Activated effector memory CD4-positive, alpha-beta T cell treated with Interleukin-2 at 50 U/mL for 16 hours (primary cell): Measurements from ENCODE around the gene RASSF7.
A peak's percentile ranks its signal among the peaks of the same experiment; 100 is the strongest.

Source experiments
- DNase-seq: peaks from one replicate; pipeline ENCODE4 v3.0.0-alpha.2; 2020

Gene RASSF7

DNA sequence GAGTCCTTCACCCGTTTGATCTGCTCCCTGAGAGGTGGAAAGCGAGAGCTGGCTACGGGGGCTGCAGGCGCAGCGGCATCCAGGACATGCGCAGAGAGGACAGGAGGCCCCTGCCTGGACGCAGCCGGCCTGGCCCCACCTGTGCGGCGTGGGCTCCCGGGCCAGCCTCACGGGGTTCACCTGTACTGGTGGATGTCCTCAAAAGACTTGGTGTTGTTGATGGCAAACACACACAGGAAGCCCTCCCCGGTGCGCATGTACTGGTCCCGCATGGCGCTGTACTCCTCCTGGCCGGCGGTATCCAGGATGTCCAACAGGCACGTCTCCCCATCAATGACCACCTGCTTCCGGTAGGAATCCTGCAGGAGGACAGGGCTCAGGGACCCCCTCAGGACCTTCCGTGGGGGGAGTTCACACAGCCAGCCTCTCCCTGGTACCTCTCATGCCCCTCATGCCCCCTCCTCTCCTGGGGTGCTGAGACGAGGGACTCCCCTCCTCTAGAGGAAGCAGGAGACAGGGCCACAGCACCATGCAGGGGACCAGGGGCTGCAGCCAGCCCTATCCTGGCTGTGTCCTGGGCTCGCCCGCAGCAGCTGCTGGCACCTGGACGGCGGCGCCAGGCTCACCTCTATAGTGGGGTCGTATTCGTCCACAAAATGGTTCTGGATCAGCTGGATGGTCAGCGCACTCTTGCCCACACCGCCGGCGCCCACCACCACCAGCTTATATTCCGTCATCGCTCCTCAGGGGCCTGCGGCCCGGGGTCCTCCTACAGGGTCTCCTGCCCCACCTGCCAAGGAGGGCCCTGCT, 27.0 kb upstream of the RASSF7 start:
- DNase-seq: no peak

DNA sequence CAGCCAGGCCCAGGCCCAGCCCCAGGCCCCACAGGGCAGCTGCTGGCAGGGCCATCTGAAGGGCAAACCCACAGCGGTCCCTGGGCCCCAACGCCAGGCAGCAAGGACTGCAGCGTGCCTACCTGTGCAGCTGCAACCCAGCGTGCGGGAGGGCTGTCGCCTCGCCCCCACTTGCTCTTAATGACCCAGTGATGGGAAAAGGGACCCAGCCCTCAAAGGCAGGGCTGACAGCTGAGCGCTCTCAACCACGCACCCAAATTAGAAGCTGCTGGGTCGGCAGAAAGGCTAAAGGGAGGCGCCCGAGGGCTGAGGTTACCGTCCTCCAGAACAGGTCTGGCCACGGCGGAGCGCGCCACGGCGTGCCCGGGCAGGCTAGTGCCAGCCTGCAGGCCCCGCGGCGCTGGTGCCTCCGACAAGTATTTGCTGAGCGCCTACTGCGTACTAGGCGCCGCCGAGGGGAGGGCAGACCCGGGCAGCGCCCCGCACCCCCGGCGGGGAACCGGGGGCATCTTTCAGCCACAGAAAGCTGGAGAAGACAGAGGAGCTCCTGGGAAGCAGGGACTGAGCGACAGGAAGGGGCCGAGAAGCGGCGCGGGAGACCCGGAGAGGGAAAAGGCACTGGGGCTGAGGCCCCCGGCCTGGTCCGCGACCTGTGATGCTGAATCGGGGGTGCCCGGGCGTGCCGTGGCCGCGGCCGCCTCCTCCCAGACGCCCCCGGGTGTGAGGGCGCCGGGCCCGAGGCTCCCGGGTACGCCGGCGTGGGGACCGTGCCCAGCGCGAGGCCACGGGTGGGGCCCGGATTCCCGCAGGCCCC, 26.2 kb upstream of the RASSF7 start:
- DNase-seq: peak; percentile 8

DNA sequence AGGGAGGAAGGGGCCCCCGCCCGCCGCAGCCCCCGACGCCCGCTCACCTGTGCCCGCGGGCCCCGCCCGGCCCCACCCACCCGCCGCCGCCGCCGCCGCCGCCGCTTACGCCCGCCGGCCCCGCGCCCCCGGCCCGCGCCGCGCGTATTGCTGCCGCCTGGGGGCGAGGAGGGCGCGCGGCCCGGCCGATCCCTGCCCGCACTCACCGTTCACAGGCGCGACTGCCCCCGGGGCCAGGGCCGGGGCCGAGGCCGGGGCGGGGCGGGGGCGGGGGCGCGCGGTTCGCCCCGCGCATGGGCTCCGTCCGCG, 25.6 kb upstream of the RASSF7 start:
- no peak for DNase-seq

DNA sequence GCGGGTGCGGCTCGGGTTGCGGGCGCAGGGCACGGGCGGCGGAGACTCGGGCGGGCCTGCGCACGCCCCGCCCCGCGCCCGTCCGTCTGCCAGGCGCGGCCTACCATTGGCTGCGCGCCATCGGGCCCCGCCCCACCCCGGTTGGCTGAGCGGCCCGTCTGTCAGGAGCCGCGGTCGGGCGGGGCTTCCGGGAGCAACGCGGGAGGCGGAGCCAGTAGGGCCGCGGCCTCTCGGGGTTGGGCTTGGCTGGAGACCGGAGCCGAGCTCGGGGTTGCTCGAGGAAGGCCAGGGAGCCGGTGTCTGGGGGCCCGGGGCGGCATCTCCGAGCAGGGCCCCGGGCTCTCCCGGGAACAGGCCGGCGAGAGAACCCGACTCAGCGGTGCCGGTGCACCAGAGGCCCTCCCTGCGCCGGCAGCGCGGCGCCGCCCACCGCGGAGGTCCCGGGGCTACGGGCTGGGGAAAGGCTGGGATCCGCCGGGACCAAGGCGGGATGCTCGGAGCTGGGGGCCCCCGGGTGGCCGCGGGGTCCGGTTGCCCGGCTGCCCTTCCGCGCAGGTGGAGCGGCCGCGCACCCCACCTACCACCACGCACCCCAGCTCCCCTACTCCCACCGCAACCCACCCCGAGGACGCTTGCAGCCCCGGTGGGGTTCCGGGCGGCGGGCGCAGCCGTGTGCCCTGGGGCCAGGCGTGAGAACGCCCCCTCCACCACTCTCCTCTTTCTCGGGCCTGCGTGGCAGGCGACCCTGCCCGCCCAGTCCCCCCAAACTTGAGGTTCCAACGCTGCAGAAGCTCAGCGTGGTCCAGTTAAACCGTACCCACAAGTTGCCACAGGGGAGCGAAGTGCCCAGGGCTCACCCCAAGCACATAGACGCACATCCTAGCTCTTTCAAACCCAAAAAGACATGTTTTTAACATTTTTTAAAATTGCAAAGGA, 25.0 kb upstream of the RASSF7 start, which contains the start of gene HRAS:
Gene HRAS (minus strand): TSS at position 58 of the 936 bp plus-strand sequence.
- DNase-seq: peak; percentile 95

DNA sequence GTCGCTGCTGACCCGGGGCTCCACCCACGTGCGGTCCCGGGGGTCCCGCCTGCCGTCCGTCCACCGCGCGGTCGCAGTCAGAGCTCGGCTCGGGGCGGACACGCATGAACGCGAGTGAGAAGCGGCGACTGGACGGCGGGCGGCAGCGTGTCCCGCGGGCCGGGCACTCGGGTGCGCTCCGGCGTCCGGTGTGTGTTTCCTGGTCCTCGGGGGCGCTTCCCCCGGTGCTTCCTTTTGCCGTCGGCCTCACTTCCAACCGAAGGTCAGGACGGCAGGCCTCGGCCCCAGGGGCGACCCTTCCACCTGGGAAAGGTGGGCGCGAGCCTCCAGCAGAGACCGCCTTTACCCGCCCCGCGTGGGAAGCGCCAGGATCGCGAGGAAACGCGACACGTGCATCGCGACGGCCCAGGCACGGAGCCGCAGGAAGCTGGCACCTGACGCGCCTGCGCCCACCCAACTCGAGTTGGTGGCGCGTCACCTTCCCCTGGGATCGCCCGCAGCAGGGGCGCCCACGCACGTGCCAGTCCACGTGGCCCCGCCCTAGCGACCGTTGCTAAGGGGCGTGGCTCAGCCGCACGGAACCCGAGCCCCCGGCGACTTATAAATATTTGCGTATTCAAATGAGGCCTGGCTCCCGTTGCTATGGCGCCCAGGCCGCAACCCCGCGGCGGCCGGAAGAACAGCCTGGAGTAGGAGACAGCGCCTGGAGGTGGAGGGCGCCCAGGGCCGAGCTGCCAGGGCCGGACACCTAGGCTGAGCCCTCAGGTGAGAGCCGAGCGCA, 23.7 kb upstream of the RASSF7 start, which contains the start of gene LRRC56:
Gene LRRC56 (plus strand): TSS at position 687 of the 781 bp plus-strand sequence. CDS start 3,158 bp downstream, outside the sequence.
- peak; percentile 83 for DNase-seq

DNA sequence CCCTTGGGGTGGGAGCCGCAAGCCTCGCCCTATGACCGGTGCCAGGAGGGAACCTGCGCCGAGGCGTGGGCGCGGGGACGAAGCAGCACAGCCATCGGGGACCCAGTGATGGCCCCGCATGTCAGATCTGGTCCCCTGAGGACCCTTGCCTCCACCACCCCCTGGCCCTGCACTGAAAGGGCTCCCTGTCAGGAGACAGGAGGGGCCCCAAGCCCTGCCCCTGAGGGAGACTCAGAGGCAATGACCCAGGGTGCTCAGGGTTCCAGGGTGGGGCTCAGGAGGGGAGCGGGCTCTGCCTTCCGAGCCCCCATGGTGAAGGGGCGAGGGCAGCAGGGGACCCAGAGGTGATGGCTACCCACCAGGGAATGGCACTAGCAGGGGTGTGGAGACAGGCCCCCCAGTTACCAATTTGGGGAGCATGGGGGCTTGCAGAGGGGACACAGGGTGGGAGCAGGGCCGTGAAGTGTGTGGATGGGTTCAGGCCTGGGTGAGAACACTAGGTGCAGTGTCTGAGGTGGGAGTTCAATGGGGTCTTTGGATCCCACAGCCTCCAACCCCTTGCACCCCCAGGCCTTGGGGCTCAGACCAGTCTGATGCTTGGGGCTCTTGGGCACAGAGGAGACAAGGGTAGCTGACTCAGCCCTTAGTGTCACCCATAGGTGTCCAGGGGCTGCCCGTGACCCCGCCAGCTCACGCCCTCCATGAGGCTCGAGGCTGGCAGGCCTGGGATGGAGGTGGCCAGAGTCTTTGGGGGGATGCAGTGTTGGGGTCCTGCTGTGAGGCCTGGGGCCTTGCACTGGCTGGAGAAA, 22.9 kb upstream of the RASSF7 start:
- DNase-seq: no peak

DNA sequence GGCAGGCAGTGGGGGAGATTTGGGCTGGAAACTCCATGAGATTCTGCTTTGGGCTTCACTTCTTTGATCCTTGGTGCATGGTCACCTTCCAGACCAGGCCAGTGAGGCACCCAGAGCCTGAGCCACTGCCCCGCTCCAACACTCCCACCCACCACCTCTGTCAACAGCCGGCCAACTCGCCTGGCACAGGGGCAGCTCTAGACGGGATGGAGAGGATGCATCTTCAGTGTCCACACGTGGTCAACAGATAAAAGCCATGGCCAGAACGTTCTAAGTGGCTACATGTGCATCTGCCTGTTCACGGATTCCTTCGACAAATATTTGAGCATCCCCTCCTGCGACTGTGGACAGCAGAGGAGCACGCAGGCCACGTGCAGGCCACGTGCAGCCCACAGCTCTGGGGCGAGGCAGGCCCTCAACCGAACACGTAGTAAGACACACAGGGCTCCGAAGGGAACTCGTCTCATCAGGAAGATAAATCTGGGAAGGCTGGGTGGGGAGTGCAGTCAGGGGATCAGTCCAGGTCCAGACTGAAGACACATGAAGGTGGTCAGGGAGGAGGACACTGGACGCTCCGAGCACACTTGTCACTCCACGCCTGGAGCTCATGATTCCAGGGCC, 22.2 kb upstream of the RASSF7 start:
- DNase-seq: no peak

DNA sequence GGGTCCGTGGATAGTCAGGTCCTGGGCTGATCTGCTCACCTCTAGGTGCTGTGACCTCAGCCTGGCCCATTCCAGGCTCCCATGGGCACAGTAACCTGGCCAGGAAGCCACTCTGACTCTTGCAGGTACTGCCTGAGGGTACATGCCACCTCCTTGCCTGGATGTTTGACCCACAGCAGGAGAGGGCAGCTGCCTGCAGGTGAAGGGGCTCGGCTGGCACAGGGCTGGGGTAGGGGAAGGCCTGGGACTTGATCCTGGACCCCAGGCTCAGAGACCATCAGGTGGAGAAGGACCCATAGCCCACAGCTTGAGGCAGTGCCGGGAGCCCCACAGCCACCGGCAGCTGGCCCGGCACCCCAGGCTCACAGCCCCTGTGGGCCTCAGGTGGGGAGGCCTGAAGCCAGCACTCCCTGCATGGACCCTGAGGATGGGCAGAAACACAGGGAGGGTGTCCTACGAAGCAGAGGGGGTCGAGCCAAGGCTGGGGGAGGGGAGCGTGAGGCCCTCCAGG, 20.7 kb upstream of the RASSF7 start:
- no peak for DNase-seq

DNA sequence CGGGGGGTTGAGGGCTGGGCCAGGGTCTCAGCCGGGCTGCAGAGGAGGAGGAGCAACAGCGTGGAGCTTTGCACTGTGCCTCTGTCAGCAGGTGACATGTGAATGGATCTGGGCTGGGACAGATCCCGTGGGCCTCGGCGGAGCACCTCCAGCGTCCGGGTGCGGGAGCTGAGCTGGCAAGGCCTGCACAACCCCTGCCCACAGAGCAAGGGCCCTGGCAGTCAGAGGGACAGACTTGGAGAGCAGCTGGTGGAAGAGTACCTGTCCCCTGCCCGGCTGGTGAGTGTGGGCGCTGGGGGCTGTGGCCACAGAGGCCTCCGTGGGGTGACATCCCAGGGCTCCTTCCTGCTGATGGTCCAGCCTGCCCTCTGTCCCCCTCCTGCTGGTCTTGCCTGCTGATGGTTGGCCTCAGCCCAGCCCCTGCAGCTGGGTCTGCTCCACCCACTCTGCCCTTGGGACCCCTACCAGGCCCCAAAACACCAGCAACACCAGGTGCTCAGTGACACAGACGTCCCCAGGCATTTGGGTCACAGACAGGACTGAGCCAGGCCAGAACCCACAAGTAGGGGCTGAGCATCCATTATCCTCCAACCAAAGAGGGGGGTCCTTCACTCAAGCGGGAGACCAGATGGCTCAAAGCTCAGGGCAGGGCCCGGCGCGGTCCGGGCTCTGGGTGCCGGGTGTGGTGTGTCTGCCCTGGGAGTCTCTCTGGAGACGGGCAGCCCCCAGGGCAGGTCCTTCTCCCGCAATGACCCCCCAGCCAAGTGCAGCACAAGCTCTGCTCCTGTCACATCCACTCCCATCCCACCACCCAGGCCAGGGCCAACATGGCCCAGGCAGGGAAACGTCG, 20.0 kb upstream of the RASSF7 start:
- no peak for DNase-seq

DNA sequence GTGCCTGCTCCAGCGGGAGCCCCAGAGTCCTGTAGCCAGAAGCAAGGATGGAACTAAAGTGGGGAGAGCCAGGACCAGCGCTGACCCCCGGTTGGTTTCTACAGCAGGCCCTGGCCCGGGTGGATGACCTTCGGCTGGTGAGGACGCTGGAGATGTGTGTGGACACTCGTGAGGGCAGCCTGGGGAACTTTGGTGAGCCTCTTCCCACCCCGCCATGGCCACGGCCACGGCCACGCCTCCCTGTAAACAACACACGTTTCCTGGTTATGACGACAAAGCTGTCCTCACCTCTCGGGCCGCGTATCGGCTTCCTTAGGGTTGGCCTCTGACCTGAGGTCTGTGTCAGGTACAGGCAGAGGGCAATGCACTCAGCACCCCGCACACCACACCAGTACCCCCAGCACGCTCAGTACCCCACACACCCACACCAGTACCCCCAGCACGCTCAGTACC, 19.3 kb upstream of the RASSF7 start:
- DNase-seq: no peak

DNA sequence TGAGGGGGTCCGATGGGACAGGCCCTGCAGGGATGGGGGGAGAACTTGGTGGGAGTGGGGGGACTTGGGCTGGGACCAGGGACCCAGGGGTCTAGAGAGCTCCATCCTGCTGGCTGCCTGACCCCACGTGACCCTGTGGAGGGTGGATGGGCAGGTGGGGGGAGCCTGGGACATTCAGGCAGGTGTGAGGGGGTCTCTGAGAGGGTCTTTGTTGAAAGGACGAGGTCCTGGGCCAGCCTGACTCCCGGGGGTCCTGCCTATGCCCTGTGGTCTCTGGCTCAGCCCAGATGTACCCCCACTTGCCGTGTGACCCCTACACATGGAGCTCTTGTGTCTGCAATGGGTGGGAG, 16.0 kb upstream of the RASSF7 start:
- no peak for DNase-seq

DNA sequence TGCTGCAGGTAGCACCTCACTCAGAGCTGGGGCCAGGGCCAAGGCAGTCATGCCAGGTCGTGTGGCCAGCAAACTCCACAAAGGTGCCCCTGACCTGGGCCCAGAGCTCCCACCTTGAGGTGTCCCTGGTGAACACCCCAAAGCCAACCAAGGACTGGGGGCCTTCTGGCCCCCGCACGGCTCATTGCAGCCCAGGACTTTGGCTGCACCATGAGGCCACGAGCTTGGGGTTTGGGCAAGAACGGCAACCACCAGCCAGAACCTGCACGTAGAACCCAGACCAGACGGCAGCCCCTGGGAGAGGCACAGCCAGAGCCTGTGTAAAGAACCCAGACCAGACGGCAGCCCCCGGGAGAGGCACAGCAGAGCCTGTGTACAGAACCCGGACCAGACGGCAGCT, 15.6 kb upstream of the RASSF7 start:
- no peak for DNase-seq

DNA sequence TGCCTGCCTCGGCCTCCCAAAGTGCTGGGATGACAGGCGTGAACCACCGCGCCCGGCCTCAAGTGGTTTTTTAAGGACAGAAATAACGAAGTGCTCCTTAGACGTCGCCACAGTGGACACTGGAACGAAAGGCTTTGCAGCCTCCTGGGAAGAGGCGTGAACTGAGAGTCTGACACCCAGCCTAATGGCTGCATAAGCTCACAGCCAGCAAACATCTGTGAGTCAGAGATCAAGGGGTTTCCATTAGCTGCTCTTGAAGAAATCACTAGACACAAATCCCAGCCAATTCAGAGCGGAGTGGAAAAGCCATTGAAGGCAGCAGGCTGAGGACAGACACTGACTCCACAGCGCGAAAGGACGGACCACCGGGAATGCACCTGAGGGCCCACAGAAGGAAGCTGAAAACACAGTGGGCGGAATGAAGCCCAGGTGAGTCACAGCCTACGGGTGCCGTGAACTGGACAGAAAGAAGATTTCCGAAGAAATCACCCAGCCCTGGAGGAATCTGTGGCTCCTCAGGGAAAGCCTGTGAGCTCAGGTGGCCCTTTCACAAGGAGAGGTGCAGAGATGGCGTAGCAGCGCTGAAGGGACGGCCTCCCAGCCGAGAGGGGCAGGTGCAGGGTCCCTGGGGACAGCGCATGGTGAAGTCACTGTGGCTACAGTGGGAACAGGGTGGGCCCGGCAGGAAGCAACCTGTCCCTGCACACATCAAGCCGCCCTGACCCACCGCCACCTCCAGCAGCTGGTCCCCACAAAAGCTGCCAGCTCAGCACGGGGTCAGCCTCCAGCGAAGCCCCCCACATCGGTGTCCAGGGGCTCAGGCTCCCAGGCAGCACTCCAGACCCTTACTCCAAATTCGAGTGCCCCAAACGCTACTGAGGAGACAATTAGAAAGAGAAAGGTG, 11.8 kb upstream of the RASSF7 start:
- DNase-seq: no peak

DNA sequence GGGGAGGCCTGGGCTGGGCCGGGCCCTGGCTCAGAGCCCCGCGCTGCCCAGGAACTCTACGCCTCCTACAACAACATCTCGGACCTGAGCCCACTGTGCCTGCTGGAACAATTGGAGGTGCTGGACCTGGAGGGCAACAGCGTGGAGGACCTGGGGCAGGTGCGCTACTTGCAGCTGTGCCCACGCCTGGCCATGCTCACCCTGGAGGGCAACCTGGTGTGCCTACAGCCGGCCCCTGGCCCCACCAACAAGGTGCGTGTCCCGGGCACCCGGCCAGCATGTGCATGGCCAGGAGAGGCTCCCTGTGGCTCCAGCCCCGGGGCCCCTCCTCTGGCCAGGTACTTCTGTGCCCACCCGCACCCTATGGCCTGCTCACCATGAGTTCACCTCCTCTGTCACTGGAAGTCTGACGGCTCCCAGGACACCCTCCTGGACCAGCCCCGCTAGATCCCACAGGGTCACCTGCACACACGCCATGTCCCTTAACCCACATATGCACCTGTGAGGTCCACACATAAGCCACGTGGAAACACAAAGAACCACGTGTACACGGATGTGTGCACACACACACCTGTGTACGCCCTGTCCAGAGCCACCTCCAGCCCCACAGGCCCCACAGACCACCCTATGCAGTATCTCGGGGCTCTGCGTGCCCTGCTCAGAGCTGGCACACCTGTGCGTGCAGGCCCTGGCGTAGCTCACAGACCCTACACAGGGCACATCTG, 10.6 kb upstream of the RASSF7 start:
- DNase-seq: no peak

DNA sequence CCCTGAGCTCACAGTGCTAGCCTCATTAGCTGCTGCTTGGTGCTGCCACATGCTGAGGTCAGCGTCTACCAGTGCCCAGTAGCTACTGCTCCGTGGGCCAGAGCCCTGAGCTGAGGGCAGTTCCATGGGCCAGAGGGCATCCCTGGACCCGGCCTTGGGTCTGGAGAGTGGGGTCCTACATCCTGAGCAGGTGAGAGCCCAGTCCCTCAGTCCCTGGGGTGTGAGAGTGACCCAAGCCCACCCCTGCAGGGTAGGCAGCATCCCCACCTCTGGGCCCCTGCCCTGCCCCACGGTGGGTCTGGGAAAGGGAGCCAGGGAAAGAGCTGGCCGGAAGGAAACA, 10.1 kb upstream of the RASSF7 start:
- no peak for DNase-seq

DNA sequence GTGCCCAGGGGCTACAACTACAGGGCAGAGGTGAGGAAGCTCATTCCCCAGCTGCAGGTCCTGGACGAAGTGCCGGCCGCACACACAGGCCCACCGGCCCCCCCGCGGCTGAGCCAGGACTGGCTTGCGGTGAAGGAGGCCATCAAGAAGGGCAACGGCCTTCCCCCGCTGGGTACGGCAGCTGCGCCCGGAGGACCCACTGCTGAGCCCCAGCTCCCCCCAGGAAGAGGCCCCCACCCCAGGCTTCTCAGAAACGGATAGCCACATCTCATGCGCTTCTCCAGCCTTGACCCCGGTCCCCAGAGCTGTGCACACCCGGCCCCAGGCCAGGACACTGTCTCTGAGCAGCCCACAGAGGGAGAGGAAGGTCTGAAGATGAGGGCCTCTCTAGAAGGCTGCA, 9.6 kb upstream of the RASSF7 start:
- no peak for DNase-seq

DNA sequence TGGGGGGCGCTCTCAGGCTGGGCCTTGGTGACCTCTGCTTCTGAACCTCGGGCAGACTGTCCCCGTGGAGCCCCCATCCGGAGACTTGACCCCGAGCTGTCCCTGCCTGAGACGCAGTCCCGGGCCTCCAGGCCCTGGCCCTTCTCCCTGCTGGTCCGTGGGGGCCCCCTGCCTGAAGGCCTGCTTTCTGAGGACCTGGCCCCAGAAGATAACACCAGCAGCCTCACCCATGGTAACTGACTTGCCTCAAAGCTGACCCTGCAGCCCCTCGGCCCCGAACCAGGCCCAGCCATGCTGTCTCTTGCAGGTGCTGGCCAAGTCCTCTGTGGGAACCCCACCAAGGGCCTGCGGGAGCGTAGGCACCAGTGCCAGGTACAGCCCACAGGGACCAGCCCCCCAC, 9.2 kb upstream of the RASSF7 start:
- no peak for DNase-seq
